Medulla oblongata (tissue), 1 donor: ENCODE results near the gene TNS3.

Experiments used
- DNase-seq: peaks from one replicate; pipeline ENCODE4 v3.0.0-alpha.2; 2015; ENCODE audit errors: extremely low spot score

TNS3 gene

GRCh38 chr7:47329320-47329926, 252.5 kb downstream of the TNS3 start:
- no peak for DNase-seq

GRCh38 chr7:47328392-47329319, 253.3 kb downstream of the TNS3 start:
- no peak for DNase-seq

- DNase-seq, result peak; percentile 95
Measured at GRCh38 chr7:47327698-47328391, 254.1 kb downstream of the TNS3 start.

GRCh38 chr7:47327346-47327697, 254.6 kb downstream of the TNS3 start:
- DNase-seq, result peak; percentile 59

- peak; percentile 63 for DNase-seq
Measured at GRCh38 chr7:47326808-47327207, 255.1 kb downstream of the TNS3 start.

- no peak for DNase-seq
Measured at GRCh38 chr7:47326220-47326619, 255.7 kb downstream of the TNS3 start.

GRCh38 chr7:47325337-47325736, 256.6 kb downstream of the TNS3 start:
- no peak for DNase-seq

- no peak for DNase-seq
Measured at GRCh38 chr7:47323904-47324303, 258.0 kb downstream of the TNS3 start.

GRCh38 chr7:47322731-47323130, 259.2 kb downstream of the TNS3 start:
- DNase-seq, result no peak

GRCh38 chr7:47320296-47320695, 261.6 kb downstream of the TNS3 start:
- no peak for DNase-seq

GRCh38 chr7:47318395-47319182, 263.3 kb downstream of the TNS3 start:
- DNase-seq, result no peak

GRCh38 chr7:47317487-47317886, 264.4 kb downstream of the TNS3 start:
- DNase-seq, result peak; percentile 58

- no peak for DNase-seq
Measured at GRCh38 chr7:47314728-47315607, 266.9 kb downstream of the TNS3 start.

GRCh38 chr7:47314248-47314647, 267.7 kb downstream of the TNS3 start:
- DNase-seq, result no peak

GRCh38 chr7:47313564-47313963, 268.3 kb downstream of the TNS3 start:
- DNase-seq, result peak; percentile 59

GRCh38 chr7:47311891-47312290, 270.0 kb downstream of the TNS3 start:
- DNase-seq, result no peak

GRCh38 chr7:47310020-47310419, 271.9 kb downstream of the TNS3 start:
- DNase-seq, result peak; percentile 77

GRCh38 chr7:47308808-47309207, 273.1 kb downstream of the TNS3 start:
- DNase-seq, result no peak

- no peak for DNase-seq
Measured at GRCh38 chr7:47307311-47307710, 274.6 kb downstream of the TNS3 start.
